Lung (tissue), 12 donors: ENCODE data around the gene CRYZL1. TPM values are rescaled to one million over a fixed set of nuclear protein-coding genes. Genes with fewer than 3 reads are reported as not detected.

Source experiments
- ATAC-seq: fragments of 200-7000 bp; cut with Tn5 transposase; one replicate; pipeline ENCODE4 v1.9.1; 2020; ENCODE audit warnings: moderate number of reproducible peaks; ENCODE audit not compliant: insufficient read depth, low FRiP score
- DNase-seq, 3 donors: peaks; one replicate each; pipeline ENCODE4 v3.0.0-alpha.2; 2013 to 2017
- H3K27ac ChIP-seq, 2 donors: one replicate each; pipeline ENCODE4 v1.5.1; 2013; ENCODE audit warnings: mild to moderate bottlenecking in 2 of 2, moderate library complexity in 2 of 2, control low read depth in 1 of 2, inconsistent platforms in 1 of 2, low read depth in 1 of 2, low read length in 1 of 2
- H3K27me3 ChIP-seq, 3 donors: one replicate each; pipeline ENCODE4 v1.5.1; 2013; ENCODE audit warnings: low read length in 2 of 3; ENCODE audit not compliant: control insufficient read depth in 3 of 3, insufficient read depth in 3 of 3
- H3K36me3 ChIP-seq, 4 donors: one replicate each; pipeline ENCODE4 v1.5.1; 2013; ENCODE audit warnings: low read length in 4 of 4, mild to moderate bottlenecking in 1 of 4, moderate library complexity in 1 of 4; ENCODE audit not compliant: control insufficient read depth in 4 of 4, insufficient read depth in 4 of 4
- H3K4me1 ChIP-seq, 5 donors: one replicate each; pipeline ENCODE4 v1.5.1; 2013; ENCODE audit warnings: low read length in 5 of 5, mild to moderate bottlenecking in 2 of 5, moderate library complexity in 1 of 5; ENCODE audit not compliant: control insufficient read depth in 5 of 5, insufficient read depth in 5 of 5
- H3K4me3 ChIP-seq: one replicate; pipeline ENCODE4 v1.5.1; 2013; ENCODE audit warnings: mild to moderate bottlenecking, control low read depth, moderate library complexity
- H3K9ac ChIP-seq, 2 donors: one replicate each; pipeline ENCODE4 v1.5.1; 2013; ENCODE audit warnings: low read length in 2 of 2, control low read depth in 1 of 2; ENCODE audit not compliant: insufficient read depth in 1 of 2
- H3K9me3 ChIP-seq, 4 donors: one replicate each; pipeline ENCODE4 v1.5.1; 2013; ENCODE audit warnings: low read length in 3 of 4, mild to moderate bottlenecking in 1 of 4, moderate library complexity in 1 of 4; ENCODE audit not compliant: control insufficient read depth in 4 of 4, insufficient read depth in 3 of 4
- CTCF ChIP-seq: IDR thresholded peaks from 2 replicates; pipeline ENCODE4 v1.5.1; 2012; ENCODE audit warnings: mild to moderate bottlenecking; ENCODE audit errors: control extremely low read depth, extremely low read depth
- WGBS, 2 donors: extraction: QIAGEN DNeasy Blood & Tissue Kit; methylation state at CpG; one replicate each; pipeline ENCODE4 v1.1.7; 2013; 5-methylcytosine and 5-hydroxymethylcytosine counted together
- polyA plus RNA-seq, 2 donors: library from polyadenylated mRNA; stranded (reverse); fragments of 200-250 nt; gene quantifications; one replicate each; pipeline ENCODE4 v1.2.1, GENCODE V29; 2013
- total RNA-seq, 2 donors: library from RNA; depleted of rRNA in 1 of 2; stranded (reverse); fragments of >200 nt in 1 of 2; gene quantifications; one replicate each; pipeline ENCODE4 v1.2.1, GENCODE V29; 2014 to 2021
- donor health status: control.
- donor health status: control.
- donor health status: Bipolar disorder and iron deficiency.
- donor health status: healthy.
- donor health status: DM: yes; HTN: yes; CAD: no.

CRYZL1 gene
- total and polyA plus RNA-seq, 4 donors, result 16.4 to 64.2 (median 30.3) TPM

GRCh38 chr21:33662046-33662445, 20.5 kb upstream of the CRYZL1 start:
- Histone ChIP-seq H3K27me3 (no peaks in the 10 kb centered on the region), H3K36me3 (no peaks in the 10 kb centered on the region), H3K4me3 (no peak overlapping the region), H3K9ac (no peak overlapping the region), H3K9me3 (peaks cover 0 to 3% (median 0%) of the 10 kb centered on the region in 4 donors), H3K27ac (no peak overlapping the region), H3K4me1 (peaks cover 0 to 10% (median 6%) of the 10 kb centered on the region in 5 donors)
- ATAC-seq (no peak), DNase-seq (no peak)
- 91 to 93% methylated on average over 3 of the region's 3 CpGs for WGBS, 2 donors
- TF ChIP-seq CTCF, result no peak

- peaks cover 0 to 11% (median 9%) of the 10 kb centered on the region in 5 donors for H3K4me1 ChIP-seq
These were observed 19.6 kb upstream of the CRYZL1 start for GRCh38 chr21:33661146-33661545.

GRCh38 chr21:33660406-33660805, 18.9 kb upstream of the CRYZL1 start:
- Histone ChIP-seq H3K27me3 (no peaks in the 10 kb centered on the region), H3K9me3 (peaks cover 0 to 3% (median 0%) of the 10 kb centered on the region in 4 donors), H3K36me3 (no peaks in the 10 kb centered on the region), H3K4me3 (no peak overlapping the region), H3K9ac (no peak overlapping the region), H3K27ac (no peak overlapping the region), H3K4me1 (peaks cover 0 to 15% (median 7%) of the 10 kb centered on the region in 5 donors)
- WGBS, 2 donors, result 75 to 84% methylated on average over 1 of the region's 1 CpG
- no peak for ATAC-seq
- TF ChIP-seq CTCF, result no peak
- no peak for DNase-seq

More at GRCh38 chr21:33661146-33661545, 19.6 kb upstream of the CRYZL1 start:
- no peaks in the 10 kb centered on the region for H3K36me3 ChIP-seq
- ATAC-seq, result no peak
- no peaks in the 10 kb centered on the region for H3K27me3 ChIP-seq
- DNase-seq, result no peak
- WGBS, 2 donors, result 89 to 95% methylated on average over 1 of the region's 1 CpG
- H3K27ac ChIP-seq, result no peak overlapping the region
- peaks cover 0 to 3% (median 0%) of the 10 kb centered on the region in 4 donors for H3K9me3 ChIP-seq
- H3K9ac ChIP-seq, result no peak overlapping the region
- TF ChIP-seq CTCF, result no peak
- no peak overlapping the region for H3K4me3 ChIP-seq

GRCh38 chr21:33659568-33659949, 18.0 kb upstream of the CRYZL1 start:
- no peak for DNase-seq
- ATAC-seq, result no peak
- H3K27me3 ChIP-seq, result no peaks in the 10 kb centered on the region
- no peak overlapping the region for H3K4me3 ChIP-seq
- WGBS, 2 donors, result 95 to 98% methylated on average over 1 of the region's 1 CpG
- H3K4me1 ChIP-seq, result peaks cover 0 to 20% (median 9%) of the 10 kb centered on the region in 5 donors
- no peak for TF ChIP-seq CTCF
- peaks cover 0 to 3% (median 0%) of the 10 kb centered on the region in 4 donors for H3K9me3 ChIP-seq
- H3K9ac ChIP-seq, result no peak overlapping the region
- no peaks in the 10 kb centered on the region for H3K36me3 ChIP-seq
- peak overlapping the region in 1 of 2 donors; percentile 25 for H3K27ac ChIP-seq
